ENCODE results near the gene TNS3.
"Not testable (repeated sequence)": the region's sequence is repeated elsewhere in the genome, so short reads cannot be mapped to it uniquely, and the experiment has no call there.

Gene TNS3

DNA sequence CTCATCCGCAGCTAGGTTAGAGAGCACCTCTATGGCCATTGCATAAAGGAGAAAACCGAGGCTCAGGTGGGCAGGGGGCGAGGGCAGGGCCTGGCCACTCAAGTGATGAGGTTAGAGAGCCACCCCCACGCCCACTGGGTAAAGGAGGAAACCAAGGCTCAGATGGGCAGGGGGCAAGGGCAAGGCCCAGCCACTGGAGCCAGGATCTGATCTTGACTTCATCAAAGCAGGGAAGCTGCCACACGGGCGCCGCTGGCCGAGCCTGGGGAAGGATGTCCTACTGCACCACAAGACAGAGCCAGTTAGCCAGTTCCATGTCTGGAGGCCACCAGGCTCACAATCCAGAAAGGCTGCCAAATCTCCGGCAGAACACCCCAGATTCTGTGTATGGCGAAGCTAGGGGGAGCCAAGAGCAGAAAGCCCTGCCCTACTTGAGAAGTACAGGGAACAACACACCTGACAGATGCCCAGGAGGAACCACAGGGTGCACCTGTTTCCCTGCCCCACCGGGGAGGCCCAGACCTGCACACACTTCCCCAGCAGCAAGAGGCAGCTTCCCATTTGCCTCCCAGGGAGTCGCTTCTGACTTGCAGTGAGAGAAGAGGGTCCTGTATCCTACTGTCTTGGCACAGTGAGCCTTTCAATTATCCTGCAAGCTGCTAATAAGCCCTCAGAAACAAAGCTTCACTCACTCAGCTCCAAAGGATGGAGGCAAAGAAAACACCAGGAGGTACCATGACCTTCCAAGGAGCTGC, 101.9 kb downstream of the TNS3 start:
- Mint-ChIP-seq H3K36me3 (no peaks in the 10 kb centered on the region), H3K4me1 (no peaks in the 10 kb centered on the region), H3K9me3 (no peaks in the 10 kb centered on the region), H3K27me3 (peaks cover 2% of the 10 kb centered on the region), H3K27ac (no peak overlapping the region), H3K4me3 (no peak overlapping the region)

DNA sequence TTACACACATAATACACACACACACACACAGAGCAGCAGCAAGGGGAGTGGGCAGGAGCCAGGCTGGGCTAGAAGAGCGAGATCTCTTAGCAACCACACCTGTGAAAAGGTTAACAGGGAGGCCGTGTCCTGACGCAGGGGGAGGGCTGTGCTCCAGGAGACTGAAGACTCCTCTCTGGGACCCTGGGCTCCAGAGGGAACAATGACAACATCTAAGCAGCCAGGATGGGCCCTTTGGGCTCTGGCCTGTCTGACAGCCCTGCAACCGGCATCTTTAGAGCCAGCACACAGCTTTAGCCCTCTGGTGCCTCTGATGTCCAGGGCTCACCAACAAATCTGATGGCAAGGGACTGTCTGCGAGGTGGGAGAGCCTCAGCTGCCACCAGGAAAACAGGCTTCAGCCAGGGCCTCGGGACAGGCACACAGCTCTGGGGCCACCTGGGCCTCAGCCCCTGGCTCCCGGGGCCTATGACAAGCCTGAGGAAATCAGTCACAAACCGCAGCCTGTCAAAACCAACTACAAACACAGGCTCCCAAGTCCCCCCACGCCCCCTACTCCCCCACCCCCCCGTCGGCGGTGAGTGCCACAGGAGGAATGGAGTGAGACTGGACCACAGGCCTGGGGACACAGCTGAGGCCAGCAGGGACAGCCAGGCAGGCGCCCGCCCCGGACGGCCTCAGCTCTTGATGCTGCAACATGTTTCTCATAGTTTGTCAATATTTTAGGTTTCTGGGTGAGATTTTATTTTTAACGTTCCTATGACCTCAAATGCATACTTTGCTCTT, 102.8 kb downstream of the TNS3 start:
- H3K27me3 Mint-ChIP-seq: peaks cover 2% of the 10 kb centered on the region
- H3K27ac Mint-ChIP-seq: no peak overlapping the region
- no peaks in the 10 kb centered on the region for H3K4me1 Mint-ChIP-seq
- H3K4me3 Mint-ChIP-seq: no peak overlapping the region
- H3K36me3 Mint-ChIP-seq: no peaks in the 10 kb centered on the region
- H3K9me3 Mint-ChIP-seq: no peaks in the 10 kb centered on the region

DNA sequence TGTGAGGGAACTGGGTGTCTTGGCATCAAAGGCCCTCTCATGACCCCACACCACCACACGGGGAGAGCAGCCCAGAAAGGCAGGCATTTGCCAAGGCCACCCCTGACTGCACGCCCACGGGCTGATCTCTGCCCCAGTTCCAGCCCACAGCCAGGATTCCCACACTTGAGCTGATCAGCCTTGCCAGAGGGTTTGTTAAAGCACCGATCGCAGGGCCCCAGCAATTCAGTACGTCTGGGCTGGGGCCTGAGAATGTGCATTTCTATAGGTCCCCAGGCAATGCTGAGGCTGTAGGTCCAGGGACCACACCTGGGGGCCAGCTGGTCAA, 103.9 kb downstream of the TNS3 start:
- H3K4me1 Mint-ChIP-seq: no peaks in the 10 kb centered on the region
- H3K27ac Mint-ChIP-seq: no peak overlapping the region
- H3K9me3 Mint-ChIP-seq: no peaks in the 10 kb centered on the region
- no peaks in the 10 kb centered on the region for H3K36me3 Mint-ChIP-seq
- H3K27me3 Mint-ChIP-seq: peaks cover 2% of the 10 kb centered on the region
- H3K4me3 Mint-ChIP-seq: no peak overlapping the region

DNA sequence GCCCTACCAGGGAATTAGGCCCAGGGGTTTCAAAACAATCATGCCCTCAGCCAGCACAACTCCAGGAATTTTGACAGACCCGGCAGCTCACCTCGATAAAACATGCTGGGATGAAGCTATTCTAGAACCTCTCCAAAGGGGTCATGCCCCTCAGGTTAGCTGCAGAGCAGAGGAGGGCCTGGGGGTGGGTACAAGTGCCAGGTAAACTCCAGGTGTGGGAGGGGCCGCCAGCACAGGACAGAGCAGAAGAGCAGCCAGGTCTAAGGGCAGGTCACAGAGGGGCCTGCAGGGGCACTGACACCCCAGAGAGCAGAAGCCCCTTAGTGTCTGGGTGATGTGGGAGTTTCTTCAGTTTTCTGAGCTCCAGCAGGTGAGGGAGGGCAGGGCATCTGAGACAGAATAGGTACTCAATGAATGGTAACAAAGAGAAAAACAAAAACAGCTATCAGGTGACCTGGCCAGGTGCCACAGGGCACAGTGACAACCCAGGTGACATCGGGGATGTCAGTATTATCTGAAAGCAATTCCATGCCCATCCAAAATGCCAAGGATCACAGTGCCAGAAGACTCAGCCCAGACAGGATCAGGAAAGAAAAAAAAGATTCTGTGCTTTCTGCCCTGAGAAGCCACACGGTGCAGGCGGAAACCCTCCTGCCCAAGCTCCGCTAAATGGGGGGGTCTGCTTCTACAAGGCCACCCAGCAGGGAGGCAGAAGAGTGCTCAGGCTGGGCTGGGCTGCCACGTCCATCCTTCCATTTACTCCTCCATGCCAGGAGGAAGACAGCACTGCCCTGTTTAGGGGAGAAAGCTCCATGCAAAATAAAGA, 104.5 kb downstream of the TNS3 start:
- Mint-ChIP-seq H3K4me1 (no peaks in the 10 kb centered on the region), H3K9me3 (no peaks in the 10 kb centered on the region), H3K27me3 (peaks cover 2% of the 10 kb centered on the region), H3K36me3 (no peaks in the 10 kb centered on the region), H3K27ac (no peak overlapping the region), H3K4me3 (no peak overlapping the region)

DNA sequence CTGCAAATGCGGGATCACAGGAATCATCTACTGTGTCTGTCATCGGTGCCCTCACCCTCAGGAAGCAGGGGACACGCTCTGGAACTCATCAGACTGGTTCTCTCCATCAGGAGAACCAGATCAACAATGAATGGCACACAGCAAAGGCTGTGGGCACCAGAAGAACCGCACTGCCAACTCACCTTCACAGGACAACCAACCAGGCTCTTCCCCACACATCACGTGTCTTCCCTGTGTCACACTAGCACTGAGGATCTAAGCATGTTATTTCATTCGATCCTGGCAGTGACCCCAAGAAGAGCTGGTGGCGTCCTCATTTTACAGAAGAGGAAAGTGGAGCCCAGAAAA, 106.1 kb downstream of the TNS3 start:
- no peak overlapping the region for H3K27ac Mint-ChIP-seq
- H3K4me1 Mint-ChIP-seq: no peaks in the 10 kb centered on the region
- no peaks in the 10 kb centered on the region for H3K36me3 Mint-ChIP-seq
- no peak overlapping the region for H3K4me3 Mint-ChIP-seq
- H3K9me3 Mint-ChIP-seq: no peaks in the 10 kb centered on the region
- H3K27me3 Mint-ChIP-seq: peaks cover 2% of the 10 kb centered on the region

DNA sequence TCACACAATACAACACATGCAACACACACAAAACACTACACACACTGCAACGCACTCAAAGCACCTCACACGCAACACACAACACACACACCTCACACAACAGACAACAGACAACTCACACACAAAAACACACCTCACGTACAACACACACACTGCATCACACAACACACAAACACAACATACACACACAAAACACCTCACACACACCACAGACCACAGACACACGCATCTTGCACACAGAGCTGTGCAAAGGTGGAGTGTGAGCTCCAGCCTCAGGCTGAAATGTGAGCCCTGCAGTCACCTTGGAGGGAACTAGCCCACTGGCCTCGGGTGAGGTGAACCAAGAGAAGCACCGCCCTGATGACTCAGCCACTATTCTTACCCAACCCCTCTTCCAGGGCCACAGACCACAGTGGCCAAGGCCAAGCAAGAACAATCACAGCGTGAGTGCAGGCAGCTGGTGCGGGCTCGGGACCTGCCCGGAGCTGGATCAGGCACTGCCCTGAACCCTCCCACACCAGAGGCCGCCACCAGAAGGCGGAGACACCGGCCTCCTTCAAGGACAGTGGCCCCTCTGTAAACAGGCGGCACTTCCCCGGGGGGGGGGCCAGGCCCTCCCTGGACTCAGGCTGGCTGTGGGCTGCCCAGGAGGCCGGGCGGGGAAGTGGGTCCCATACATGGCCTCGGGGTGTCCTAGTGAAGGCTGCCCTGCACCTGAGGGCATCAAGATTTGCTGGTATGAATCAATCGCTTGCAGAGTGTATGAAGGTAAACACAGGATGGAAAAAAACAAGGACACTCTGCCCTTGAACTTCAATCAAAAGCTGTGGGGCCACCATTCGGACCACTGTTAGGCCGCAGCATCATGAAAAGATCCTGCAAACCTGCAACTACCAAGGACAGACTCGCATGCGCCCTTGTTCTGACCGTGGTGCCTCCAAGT, 106.7 kb downstream of the TNS3 start:
- Mint-ChIP-seq H3K4me3 (no peak overlapping the region), H3K27me3 (peaks cover 2% of the 10 kb centered on the region), H3K36me3 (no peaks in the 10 kb centered on the region), H3K4me1 (no peaks in the 10 kb centered on the region), H3K9me3 (no peaks in the 10 kb centered on the region), H3K27ac (no peak overlapping the region)

DNA sequence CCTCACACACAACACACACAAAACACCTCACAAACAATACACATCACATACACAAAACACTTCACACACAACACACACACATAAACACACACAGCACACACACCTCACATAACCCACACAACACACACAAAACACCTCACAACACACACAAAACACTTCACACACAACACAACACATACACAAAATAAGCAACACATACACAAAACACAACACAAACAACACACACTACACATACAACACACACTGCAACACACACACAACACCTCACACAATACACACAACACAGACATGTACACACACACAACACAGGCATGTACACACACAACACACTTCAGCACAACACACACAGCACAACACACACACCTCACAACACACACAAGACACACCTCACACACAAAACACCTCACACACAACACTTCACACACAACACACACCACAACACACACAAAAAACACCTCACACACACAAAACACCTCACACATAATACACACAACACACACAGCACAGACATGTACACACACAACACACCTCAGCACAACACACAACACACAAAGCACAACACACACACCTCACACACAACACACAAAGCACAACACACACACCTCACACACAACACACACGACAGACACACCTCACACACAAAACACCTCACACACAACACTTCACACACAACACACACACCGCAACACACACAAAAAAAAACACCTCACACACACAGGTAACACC, 107.5 kb downstream of the TNS3 start:
- no peaks in the 10 kb centered on the region for H3K36me3 Mint-ChIP-seq
- H3K4me1 Mint-ChIP-seq: no peaks in the 10 kb centered on the region
- H3K9me3 Mint-ChIP-seq: no peaks in the 10 kb centered on the region
- no peak overlapping the region for H3K4me3 Mint-ChIP-seq
- no peak overlapping the region for H3K27ac Mint-ChIP-seq
- H3K27me3 Mint-ChIP-seq: peaks cover 2% of the 10 kb centered on the region

DNA sequence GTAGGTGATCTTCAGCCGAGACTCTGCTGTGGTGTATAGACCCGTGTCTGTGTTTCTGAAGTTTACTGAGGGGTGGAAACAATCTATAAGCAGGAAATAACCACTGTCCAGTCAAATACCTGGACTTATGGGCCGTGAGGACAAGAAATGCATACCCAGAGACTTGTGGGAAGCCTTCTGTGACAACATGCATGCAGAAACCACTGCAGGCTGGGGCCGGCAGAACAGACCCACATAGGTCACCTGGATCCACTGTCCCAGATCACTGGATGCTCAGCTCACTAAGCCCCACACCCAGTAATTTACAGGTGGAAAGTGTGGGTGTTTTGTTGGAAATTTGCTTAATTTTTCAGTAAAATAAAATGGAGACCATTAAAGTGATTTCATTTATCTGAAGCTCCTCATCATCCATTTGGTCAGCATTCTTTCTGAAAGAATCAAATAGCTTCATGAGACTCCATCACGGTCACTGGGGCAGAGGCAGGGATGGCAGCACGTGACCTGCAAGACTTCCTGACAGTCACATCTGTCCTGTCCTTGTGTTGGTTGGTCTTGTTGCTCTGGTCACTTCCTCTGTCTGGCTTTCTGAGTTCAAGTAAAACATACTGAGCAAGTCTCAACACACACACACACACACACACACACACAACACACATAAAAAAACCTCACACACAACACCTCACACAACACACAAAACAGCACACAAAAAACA, 108.3 kb downstream of the TNS3 start:
- no peak overlapping the region for H3K4me3 Mint-ChIP-seq
- H3K9me3 Mint-ChIP-seq: no peaks in the 10 kb centered on the region
- H3K27ac Mint-ChIP-seq: no peak overlapping the region

DNA sequence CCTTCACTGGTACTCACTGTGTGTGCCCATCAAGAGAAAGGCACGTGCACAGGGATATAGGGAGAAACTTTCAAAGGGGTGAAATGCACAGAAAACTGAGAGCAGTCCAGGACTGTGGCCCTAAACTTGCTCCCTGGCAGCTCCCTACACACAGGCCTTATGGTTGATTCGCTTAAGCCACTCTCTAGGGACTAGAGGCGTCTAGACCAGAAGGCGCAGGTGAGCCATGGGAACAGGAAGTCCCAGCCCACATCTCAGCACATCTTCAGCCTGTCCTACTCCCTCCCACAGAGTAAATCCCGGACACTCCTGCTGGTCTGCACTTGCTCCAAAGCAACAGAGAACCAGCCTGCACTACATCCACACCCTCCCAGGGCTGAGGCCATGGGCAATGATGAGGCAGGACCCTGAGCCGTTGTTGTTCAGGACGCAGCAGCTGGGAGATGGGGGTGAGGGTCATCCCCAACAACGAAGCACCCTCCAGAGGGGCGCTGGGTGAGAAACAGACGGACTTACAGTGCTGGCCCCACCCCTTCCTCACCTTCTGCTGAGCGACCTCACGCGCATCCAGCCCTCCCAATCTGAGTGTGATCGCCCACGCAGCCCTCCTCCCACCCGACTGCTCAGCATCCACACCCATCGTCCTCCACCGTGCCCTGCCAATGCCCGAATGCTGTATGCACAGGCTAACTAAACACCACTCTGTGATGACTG, 109.3 kb downstream of the TNS3 start:
- no peaks in the 10 kb centered on the region for H3K36me3 Mint-ChIP-seq
- H3K4me1 Mint-ChIP-seq: no peaks in the 10 kb centered on the region

More for the DNA sequence above, 108.3 kb downstream of the TNS3 start:
- Mint-ChIP-seq H3K27me3 (peaks cover 2% of the 10 kb centered on the region), H3K36me3 (no peaks in the 10 kb centered on the region), H3K4me1 (no peaks in the 10 kb centered on the region)

DNA sequence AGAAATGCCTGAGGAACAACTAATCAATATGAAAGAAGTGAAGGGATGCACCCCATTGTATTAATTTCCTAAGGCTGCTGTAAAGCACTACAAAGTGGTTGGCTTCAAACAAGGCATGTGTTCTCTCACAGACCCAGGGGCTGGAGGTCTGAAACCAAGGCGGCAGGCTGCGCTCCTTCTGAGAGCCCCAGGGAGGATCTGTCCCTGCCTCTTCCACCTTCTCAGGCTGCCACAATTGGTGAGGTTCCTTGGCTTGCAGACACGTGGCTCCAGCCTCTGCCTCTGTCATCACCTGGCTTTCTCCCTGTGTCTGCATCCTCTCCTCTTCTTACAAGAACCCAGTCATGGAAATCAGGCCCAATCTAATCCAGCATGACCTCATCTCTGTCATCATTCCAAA, 110.1 kb downstream of the TNS3 start:
- Mint-ChIP-seq H3K9me3 (no peaks in the 10 kb centered on the region), H3K4me3 (no peak overlapping the region), H3K4me1 (no peaks in the 10 kb centered on the region), H3K27ac (no peak overlapping the region), H3K27me3 (peaks cover 2% of the 10 kb centered on the region), H3K36me3 (no peaks in the 10 kb centered on the region)

More for the DNA sequence above, 109.3 kb downstream of the TNS3 start:
- Mint-ChIP-seq H3K27me3 (peaks cover 2% of the 10 kb centered on the region), H3K9me3 (no peaks in the 10 kb centered on the region), H3K27ac (no peak overlapping the region), H3K4me3 (no peak overlapping the region)

DNA sequence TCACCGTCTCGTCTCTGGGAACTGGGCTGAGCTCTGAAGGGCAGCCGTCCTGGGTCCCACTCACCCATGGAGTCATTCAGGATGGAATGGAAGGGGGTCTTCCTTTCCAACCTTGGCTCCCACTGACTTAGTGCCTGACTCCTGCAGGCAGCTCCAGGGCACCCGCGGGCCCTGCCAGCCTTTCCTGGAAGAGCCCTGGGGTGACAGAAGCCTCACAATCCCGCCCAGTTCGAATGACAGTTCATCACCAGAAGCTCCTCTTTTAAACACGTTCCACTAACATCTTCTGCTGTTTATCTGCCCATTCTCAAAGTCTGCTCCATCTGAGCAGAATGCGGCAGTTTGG, 110.6 kb downstream of the TNS3 start:
- Mint-ChIP-seq H3K36me3 (no peaks in the 10 kb centered on the region), H3K9me3 (no peaks in the 10 kb centered on the region), H3K27me3 (no peaks in the 10 kb centered on the region), H3K27ac (no peak overlapping the region), H3K4me3 (no peak overlapping the region), H3K4me1 (no peaks in the 10 kb centered on the region)

DNA sequence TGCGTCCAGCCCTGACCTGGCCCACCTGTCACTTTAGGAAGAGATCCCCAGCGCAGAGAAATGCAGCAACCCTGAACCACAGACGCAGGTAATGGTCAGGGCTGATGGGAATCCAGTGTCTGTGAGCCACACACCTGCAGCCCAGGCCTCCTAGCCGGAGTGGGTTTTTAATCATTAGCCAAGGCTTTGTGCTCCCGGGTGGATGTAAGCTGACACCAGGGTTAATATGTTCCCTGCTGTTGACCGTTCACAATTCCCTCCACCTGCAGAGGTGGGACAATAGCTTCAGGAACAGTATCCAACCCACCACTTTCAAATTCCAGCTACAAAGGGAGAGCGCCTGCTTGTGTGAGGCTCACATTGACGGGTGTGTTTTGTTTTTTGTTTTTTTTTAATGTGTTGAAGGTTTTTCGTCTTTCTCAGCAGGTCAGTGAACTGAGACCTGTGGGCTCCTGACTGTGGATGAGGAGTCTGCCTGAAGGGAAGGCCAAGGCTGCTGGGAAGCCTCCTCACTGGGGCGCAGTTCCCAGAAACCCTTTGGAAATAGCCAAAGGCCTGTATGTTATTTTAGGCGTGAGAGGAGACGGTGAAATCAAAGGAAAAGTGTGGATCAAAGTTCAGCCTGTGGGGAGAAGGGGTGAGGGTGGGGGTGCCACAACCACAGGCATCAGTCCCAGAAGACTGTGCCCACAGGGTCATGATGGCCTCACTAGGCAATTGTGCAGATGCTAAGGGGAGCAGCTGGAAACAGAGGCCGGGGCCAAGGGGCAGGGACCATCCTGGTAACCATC, 111.1 kb downstream of the TNS3 start:
- H3K27ac Mint-ChIP-seq: no peak overlapping the region
- no peaks in the 10 kb centered on the region for H3K4me1 Mint-ChIP-seq
- H3K4me3 Mint-ChIP-seq: no peak overlapping the region
- H3K9me3 Mint-ChIP-seq: no peaks in the 10 kb centered on the region
- no peaks in the 10 kb centered on the region for H3K27me3 Mint-ChIP-seq
- H3K36me3 Mint-ChIP-seq: no peaks in the 10 kb centered on the region

DNA sequence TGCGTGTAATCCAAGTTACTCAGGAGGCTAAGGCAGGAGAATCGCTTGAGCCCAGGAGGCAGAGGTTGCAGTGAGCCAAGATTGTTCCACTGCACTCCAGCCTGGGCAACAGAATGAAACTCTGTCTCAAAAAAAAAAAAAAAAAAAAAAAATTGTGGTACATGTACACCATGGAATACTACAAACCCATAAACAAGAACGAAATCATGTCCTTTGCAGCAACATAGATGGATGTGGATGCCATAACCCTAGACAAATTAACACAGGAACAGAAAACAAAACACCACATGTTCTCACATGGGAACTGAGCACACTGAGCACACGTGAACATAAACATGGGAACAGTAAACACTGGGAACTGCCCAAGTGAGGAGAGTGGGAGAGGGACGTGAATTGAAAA, 112.1 kb downstream of the TNS3 start:
- H3K9me3 Mint-ChIP-seq, H3K27ac Mint-ChIP-seq, H3K4me3 Mint-ChIP-seq, H3K36me3 Mint-ChIP-seq, H3K27me3 Mint-ChIP-seq, H3K4me1 Mint-ChIP-seq: not testable (repeated sequence)

Data from activated naive CD4-positive, alpha-beta T cell treated with anti-CD3 and anti-CD28 coated beads, Interleukin-2, amount 50 U/mL, for 24 hours (primary cell).